ENCODE results near the gene RHNO1. TPM values are rescaled to one million over a fixed set of nuclear protein-coding genes. Genes with fewer than 3 reads are reported as not detected.

Gene RHNO1
- total and polyA plus RNA-seq, 2 of the 13 experiments (the other 11 are each of a cell fraction or from before 2014, with no cell fraction given): 27.2 to 49.6 TPM

GRCh38 chr12:2937500-2937899, 60.5 kb downstream of the RHNO1 start:
- Histone ChIP-seq H3K4me3 (replicated peaks in 1 of 3; ENCODE audit: insufficient read depth in 1 of 3, low read depth in 2 of 3, low read length in 3 of 3) (no peak overlapping the region), H3K9ac (ENCODE audit: insufficient read depth, low read depth, low read length) (no peak overlapping the region), H3K4me2 (ENCODE audit: low read depth, low read length) (no peak overlapping the region), H3K4me1 (ENCODE audit: insufficient read depth, low read length) (peaks cover 13% of the 10 kb centered on the region), H3K27ac (ENCODE audit: extremely low read length, insufficient read depth, low read length) (no peak overlapping the region), H2AFZ (ENCODE audit: low read length) (no peak overlapping the region), H3K9me3 (ENCODE audit: low read length) (no peaks in the 10 kb centered on the region), H3K27me3 (ENCODE audit: control insufficient read depth in 1 of 2, insufficient read depth in 2 of 2, low read length in 2 of 2) (no peaks in the 10 kb centered on the region), H3K36me3 (replicated peaks in 1 of 2; ENCODE audit: control insufficient read depth in 1 of 2, insufficient read depth in 2 of 2, low read length in 2 of 2) (peaks cover 12 to 30% of the 10 kb centered on the region in 2 experiments), H4K20me1 (ENCODE audit: insufficient read depth, low read length) (no peaks in the 10 kb centered on the region), H3K79me2 (ENCODE audit: insufficient read depth, low read length) (no peaks in the 10 kb centered on the region)
- ChIA-PET CTCF (ENCODE audit: low intra/inter-chr PET ratio, low total read pairs) (no interaction called here), POLR2A (no interaction called here)
- BruUV-seq (replicated peaks): no TSS peak
- no peak for DNase-seq (ENCODE audit: low spot score)
- in situ Hi-C loops (cut with HindIII; ENCODE audit: extremely low pct_ligation_motif_present, low pct_unique_long_range_greater_than_20kb) (no loop called here), intact Hi-C loops (cut with micrococcal nuclease; ENCODE audit: unreplicated experiment) (no loop called here)
- FAIRE-seq: no peak
- 95% methylated on average over 3 of the region's 3 CpGs for WGBS (ENCODE audit: low lambda C conversion rate)
- no peak for ATAC-seq
- TF ChIP-seq ZNF800 (CRISPR knock-in tag; IDR thresholded peaks at IDR 0.05): no peak
- TF ChIP-seq ZNF644 (CRISPR knock-in tag; IDR thresholded peaks at IDR 0.05; ENCODE audit: low read depth): no peak
- TF ChIP-seq TRAFD1 (CRISPR knock-in tag; IDR thresholded peaks at IDR 0.05; ENCODE audit: borderline replicate concordance): no peak
- TF ChIP-seq ELF3 (CRISPR knock-in tag; IDR thresholded peaks at IDR 0.05): no peak
- no peak for TF ChIP-seq SOX5 (CRISPR knock-in tag; IDR thresholded peaks at IDR 0.05; ENCODE audit: borderline replicate concordance)
- no peak for TF ChIP-seq TRIM24 (CRISPR knock-in tag; IDR thresholded peaks at IDR 0.05)
- TF ChIP-seq ZNF383 (CRISPR knock-in tag; IDR thresholded peaks at IDR 0.05; ENCODE audit: borderline replicate concordance): no peak
- TF ChIP-seq PCBP1 (IDR thresholded peaks at IDR 0.05; ENCODE audit: borderline replicate concordance, low read depth, low read length): no peak
- no peak for TF ChIP-seq ZNF451 (CRISPR knock-in tag; IDR thresholded peaks at IDR 0.05)
- TF ChIP-seq TERF1 (CRISPR knock-in tag; IDR thresholded peaks at IDR 0.05): no peak
- no peak for TF ChIP-seq ZNF142 (CRISPR knock-in tag; IDR thresholded peaks at IDR 0.05)
- no peak for TF ChIP-seq SMYD3 (CRISPR knock-in tag; IDR thresholded peaks at IDR 0.05)
- TF ChIP-seq MTA3 (CRISPR knock-in tag; IDR thresholded peaks at IDR 0.05): no peak
- TF ChIP-seq ZNF354B (CRISPR knock-in tag; IDR thresholded peaks at IDR 0.05): no peak
